ENCODE results near the gene TBC1D24.

Gene TBC1D24

GRCh38 chr16:2451851-2452320 is 23.0 kb upstream of the TBC1D24 start:
- TF ChIP-seq ZFX (IDR thresholded peaks at IDR 0.05; ENCODE audit: borderline replicate concordance) (no peak), CTCF (IDR thresholded peaks at IDR 0.05) (no peak)
- no peak overlapping the region for H3K27ac ChIP-seq

- no peak for TF ChIP-seq CTCF (IDR thresholded peaks at IDR 0.05)
- no peak for TF ChIP-seq ZFX (IDR thresholded peaks at IDR 0.05; ENCODE audit: borderline replicate concordance)
- H3K27ac ChIP-seq = no peak overlapping the region
Measured at GRCh38 chr16:2452650-2453049, 22.3 kb upstream of the TBC1D24 start.

- no peak for TF ChIP-seq ZFX (IDR thresholded peaks at IDR 0.05; ENCODE audit: borderline replicate concordance)
- TF ChIP-seq CTCF (IDR thresholded peaks at IDR 0.05) = no peak
- no peak overlapping the region for H3K27ac ChIP-seq
Measured at GRCh38 chr16:2455081-2455845, 19.7 kb upstream of the TBC1D24 start.

GRCh38 chr16:2456551-2457153 is 18.3 kb upstream of the TBC1D24 start:
- no peak for TF ChIP-seq CTCF (IDR thresholded peaks at IDR 0.05)
- no peak for TF ChIP-seq ZFX (IDR thresholded peaks at IDR 0.05; ENCODE audit: borderline replicate concordance)
- H3K27ac ChIP-seq = peak overlapping the region; percentile 86; the same call in 1 of the 2 replicates

- peak overlapping the region; percentile 86 for H3K27ac ChIP-seq
Measured at GRCh38 chr16:2457267-2457666, 17.7 kb upstream of the TBC1D24 start.

GRCh38 chr16:2457946-2458345 is 17.0 kb upstream of the TBC1D24 start:
- TF ChIP-seq ZFX (IDR thresholded peaks at IDR 0.05; ENCODE audit: borderline replicate concordance) (no peak), CTCF (IDR thresholded peaks at IDR 0.05) (no peak)
- peak overlapping the region; percentile 86 for H3K27ac ChIP-seq

More at GRCh38 chr16:2457267-2457666, 17.7 kb upstream of the TBC1D24 start:
- TF ChIP-seq CTCF (IDR thresholded peaks at IDR 0.05) (no peak), ZFX (IDR thresholded peaks at IDR 0.05; ENCODE audit: borderline replicate concordance) (no peak)

Measured in 22Rv1 (cell line).